AG10803 (cell line): ENCODE measurements around the gene PIEZO1.

ENCODE experiments used
- DNase-seq: peaks from one replicate; pipeline ENCODE4 v3.0.0; 2010; ENCODE audit warnings: low read depth
- H3K4me3 ChIP-seq: 2 replicates; pipeline ENCODE4 v1.5.1; 2011; ENCODE audit warnings: mild to moderate bottlenecking, low read length, control low read depth
- TF ChIP-seq, protein P1 (sequence below): conservative IDR thresholded peaks from 2 replicates; pipeline ENCODE4 v1.5.1; 2011; ENCODE audit warnings: mild to moderate bottlenecking, low read length, control low read depth, inconsistent platforms

PIEZO1 gene

DNA sequence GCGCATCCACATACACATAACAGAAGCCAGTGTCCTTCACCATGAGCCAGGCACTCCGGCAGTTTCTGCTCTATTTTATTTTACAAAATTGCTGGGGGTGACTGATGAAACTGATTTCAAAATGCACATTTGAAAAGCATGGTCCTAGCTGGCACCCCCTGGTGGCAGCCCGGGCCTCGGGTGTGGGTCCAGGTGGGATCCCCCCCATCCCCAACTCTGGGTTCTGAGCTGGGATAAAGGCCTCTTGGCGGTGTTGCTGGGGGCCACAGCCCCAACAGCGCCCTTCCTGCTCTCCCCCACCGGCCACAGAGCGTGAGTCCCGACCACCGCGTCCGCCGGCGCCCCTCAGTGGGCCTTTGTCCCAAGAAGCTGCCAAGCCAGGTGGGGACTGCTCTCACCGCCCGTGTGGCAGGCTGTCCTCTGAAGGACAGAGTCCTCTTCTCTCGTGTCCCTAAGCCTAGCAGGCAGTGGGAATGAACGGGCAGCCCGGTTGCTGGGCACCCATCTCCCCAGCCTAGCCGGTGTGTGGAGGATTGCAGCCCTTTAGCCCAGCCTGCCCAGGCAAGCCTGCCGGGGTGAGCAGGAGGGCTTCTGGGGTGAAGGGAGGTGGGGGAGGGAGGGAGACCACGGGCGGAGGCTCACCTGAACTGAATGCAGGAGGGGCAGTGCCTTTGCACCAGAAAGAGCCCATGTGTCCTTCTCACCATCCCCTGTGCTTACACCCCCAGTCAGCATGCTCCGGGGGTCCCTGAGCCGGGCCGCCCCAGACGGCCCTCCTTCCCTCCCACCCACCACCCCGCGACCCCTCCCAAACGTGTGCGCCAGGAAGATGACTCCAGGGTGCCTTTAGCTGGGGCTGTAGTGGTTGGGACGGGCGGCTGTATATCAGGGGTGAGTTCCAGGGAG, 99.6 kb downstream of the PIEZO1 start:
- TF ChIP-seq, protein P1, sequence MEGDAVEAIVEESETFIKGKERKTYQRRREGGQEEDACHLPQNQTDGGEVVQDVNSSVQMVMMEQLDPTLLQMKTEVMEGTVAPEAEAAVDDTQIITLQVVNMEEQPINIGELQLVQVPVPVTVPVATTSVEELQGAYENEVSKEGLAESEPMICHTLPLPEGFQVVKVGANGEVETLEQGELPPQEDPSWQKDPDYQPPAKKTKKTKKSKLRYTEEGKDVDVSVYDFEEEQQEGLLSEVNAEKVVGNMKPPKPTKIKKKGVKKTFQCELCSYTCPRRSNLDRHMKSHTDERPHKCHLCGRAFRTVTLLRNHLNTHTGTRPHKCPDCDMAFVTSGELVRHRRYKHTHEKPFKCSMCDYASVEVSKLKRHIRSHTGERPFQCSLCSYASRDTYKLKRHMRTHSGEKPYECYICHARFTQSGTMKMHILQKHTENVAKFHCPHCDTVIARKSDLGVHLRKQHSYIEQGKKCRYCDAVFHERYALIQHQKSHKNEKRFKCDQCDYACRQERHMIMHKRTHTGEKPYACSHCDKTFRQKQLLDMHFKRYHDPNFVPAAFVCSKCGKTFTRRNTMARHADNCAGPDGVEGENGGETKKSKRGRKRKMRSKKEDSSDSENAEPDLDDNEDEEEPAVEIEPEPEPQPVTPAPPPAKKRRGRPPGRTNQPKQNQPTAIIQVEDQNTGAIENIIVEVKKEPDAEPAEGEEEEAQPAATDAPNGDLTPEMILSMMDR: peak; percentile 69
- peak; percentile 51 for DNase-seq
- H3K4me3 ChIP-seq: no peak overlapping the region; the same call in 1 of the 2 replicates

DNA sequence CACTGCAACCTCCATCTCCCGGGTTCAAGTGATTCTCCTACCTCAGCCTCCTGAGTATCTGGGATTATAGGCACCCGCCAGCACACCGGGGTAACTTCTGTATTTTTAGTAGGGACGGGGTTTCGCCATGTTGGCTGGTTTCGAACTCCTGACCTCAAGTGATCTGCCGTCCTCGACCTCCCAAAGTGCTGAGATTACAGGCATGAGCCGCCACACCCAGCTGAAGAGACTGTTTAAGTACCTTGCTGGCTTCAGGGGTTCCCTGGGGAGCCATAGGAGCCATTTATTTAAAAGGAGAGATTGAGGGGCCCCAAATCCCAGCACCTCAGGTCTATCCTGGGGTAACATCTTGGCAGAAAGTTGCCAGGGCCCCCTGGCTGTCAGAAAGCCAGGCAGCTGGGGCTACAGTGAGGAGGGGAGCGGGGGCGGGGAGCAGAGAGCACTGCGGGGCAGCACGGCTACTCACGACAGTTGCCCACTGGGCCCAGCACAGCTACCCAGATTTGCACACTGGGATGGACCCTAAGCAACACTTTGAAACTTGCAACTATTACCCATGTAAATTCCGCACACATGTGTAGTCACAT, 100.4 kb downstream of the PIEZO1 start:
- H3K4me3 ChIP-seq: no peak overlapping the region
- TF ChIP-seq, protein P1: no peak
- no peak for DNase-seq

DNA sequence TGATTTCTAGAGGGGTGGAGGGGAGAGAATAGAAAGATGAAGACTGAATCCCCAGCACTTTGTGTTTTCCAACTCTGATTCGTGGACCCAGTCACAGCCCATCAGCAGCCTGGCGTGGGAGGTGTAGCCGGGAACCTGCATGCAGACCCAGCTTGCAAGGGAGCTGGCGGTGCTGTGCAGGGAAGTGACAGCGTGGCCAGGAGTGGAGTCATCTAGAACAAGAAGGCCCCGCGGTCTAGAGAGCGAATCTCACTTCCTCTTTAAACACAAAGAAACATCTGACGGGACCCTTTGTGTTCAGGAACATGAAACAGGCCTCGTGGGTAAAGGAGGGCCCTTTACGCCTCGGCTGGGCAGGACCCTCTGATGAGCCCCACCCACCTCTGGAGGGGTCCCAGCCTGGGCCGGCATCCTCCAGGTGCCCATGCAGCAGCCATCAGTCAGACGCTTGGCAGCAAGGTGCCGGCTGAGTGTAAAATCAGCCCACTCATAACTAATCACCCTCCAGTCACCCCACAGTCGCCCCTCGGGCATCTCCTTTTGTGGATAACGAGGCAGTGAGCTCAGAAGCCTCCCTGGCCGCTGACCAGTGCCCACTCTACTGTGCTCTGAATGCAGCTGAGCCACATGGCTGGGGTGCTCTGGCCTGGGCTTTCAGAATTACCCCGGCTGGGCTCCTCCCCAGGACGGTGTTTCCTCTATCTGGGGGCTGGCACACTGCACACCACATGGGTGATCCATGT, 103.1 kb downstream of the PIEZO1 start:
- DNase-seq: no peak
- no peak overlapping the region for H3K4me3 ChIP-seq
- TF ChIP-seq, protein P1: no peak

DNA sequence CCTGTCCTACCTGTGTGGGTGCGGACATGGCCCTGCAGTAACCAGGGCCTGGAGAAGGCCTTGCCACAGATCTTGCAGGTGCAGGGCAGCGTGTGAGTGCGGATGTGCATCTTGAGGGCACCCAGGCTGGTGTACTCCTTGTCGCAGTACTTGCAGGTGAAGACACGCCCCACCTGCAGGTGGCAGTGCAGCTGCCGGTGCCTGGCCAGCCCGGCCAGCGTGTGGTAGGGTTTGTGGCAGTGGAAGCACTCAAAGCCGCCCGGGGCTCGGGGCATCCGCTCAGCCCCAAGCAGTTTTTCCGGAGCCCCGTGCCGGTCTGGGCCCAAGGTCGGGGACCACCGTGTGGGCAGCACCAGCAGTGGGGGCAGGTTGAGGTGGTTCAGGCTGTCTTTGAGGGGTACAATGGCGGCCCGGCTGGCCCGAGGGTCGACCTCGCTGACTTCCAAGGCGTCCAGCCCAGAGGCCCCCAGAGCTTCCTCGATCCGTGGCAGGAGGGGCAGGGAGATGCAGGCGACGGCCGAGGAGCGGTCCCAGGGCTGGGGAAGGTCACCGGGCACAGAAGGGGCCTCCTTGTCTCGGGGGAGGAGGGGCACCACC, 103.8 kb downstream of the PIEZO1 start:
- DNase-seq: no peak
- TF ChIP-seq, protein P1: no peak
- no peak overlapping the region for H3K4me3 ChIP-seq

DNA sequence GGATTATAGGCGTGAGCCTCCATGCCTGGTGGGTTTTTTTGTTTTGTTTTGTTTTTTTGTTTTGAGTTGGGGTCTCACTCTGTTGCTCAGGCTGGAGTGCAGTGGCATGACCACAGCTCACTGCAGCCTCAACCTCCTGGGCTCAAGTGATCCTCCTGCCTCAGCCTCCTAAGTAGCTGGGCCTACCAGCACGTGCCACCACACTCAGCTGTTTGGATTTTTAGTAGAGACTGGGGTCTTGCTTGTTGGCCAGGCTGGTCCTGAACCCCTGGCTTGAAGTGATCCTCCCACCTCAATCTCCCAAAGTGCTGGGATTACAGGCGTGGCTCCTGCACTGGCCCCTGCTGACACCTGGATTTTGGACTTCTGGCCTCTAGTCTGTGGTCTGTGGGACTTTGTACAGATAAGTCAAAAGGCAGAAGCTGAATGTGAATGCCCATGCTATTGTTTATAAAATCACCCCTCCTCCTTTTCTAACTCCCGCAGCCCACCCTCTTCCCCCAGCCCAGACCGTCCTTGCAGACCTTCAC, 104.4 kb downstream of the PIEZO1 start:
- DNase-seq: no peak
- TF ChIP-seq, protein P1: no peak
- H3K4me3 ChIP-seq: no peak overlapping the region

DNA sequence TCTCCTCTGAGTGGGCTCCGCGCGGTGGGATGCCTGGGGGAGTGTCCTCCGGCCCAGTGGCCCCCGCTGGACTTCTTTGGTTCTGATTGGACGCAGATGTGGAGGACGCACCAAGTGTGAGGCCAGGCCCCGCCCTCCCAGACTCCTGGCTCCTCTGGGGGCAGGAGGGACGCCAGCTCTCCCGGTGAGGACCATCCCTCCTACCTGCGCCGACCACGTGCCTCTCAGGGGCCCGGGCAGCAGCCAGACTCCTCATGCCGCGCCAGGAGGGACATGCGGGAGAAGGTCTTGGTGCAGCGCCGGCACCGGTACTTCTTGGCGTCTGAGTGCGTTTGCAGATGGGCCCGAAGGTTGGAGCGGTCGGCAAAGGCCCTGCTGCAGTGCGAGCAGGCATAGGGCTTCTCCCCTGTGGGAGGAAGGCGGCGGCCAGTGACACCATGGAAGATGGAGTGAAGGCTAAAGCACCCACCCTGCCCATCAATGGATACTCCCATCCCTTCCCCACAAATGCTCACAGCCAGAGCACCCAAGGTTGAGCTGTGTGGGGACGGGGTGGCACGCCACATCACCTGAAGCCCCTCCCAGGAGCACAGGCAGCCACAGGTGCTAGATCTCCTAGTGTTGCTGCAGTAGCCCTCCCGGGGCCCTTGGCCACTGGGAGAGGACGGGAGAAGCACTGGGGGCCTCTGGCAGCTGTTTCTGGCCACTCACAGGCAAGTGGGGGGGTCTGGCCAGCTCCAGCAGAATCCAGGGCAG, 106.6 kb downstream of the PIEZO1 start:
- DNase-seq: no peak
- TF ChIP-seq, protein P1: no peak
- H3K4me3 ChIP-seq: no peak overlapping the region
